ENCODE results near the gene PLCD1. TPM values are rescaled to one million over a fixed set of nuclear protein-coding genes. Genes with fewer than 3 reads are reported as not detected.

PLCD1 gene
- total RNA-seq, 1 donor from 2014 or later: 28.7 TPM

DNA sequence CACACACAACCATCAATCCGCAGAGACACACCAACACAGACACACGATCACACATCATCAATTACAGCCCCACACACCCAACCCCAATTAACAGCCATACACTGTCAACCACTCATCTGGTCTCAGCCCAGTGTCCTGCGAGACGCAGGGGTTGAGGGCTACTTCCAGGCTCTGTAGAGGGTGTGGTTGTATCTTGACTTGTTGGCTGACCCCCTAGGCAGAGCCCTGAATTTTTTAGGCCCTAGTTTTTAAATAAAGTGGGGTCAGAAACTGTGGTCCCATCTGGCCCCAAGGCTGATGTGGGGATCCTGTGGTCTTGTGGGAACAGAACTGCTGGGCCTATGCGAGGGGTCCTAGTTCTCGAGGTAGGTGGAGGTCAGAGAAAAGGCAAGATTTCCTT is 29.6 kb downstream of the PLCD1 start:
- Mint-ChIP-seq H3K9me3 (no peaks in the 10 kb centered on the region), H3K4me3 (peak overlapping the region; percentile 72), H3K36me3 (peaks cover 15% of the 10 kb centered on the region), H3K4me1 (ENCODE audit: unreplicated experiment) (peaks cover 25% of the 10 kb centered on the region), H3K27ac (peak overlapping the region; percentile 12), H3K27me3 (no peaks in the 10 kb centered on the region)
- TF ChIP-seq, protein P1, sequence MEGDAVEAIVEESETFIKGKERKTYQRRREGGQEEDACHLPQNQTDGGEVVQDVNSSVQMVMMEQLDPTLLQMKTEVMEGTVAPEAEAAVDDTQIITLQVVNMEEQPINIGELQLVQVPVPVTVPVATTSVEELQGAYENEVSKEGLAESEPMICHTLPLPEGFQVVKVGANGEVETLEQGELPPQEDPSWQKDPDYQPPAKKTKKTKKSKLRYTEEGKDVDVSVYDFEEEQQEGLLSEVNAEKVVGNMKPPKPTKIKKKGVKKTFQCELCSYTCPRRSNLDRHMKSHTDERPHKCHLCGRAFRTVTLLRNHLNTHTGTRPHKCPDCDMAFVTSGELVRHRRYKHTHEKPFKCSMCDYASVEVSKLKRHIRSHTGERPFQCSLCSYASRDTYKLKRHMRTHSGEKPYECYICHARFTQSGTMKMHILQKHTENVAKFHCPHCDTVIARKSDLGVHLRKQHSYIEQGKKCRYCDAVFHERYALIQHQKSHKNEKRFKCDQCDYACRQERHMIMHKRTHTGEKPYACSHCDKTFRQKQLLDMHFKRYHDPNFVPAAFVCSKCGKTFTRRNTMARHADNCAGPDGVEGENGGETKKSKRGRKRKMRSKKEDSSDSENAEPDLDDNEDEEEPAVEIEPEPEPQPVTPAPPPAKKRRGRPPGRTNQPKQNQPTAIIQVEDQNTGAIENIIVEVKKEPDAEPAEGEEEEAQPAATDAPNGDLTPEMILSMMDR (conservative IDR thresholded peaks at IDR 0.05): no peak
- DNase-seq (ENCODE audit: extremely low spot score, unreplicated experiment): no peak

DNA sequence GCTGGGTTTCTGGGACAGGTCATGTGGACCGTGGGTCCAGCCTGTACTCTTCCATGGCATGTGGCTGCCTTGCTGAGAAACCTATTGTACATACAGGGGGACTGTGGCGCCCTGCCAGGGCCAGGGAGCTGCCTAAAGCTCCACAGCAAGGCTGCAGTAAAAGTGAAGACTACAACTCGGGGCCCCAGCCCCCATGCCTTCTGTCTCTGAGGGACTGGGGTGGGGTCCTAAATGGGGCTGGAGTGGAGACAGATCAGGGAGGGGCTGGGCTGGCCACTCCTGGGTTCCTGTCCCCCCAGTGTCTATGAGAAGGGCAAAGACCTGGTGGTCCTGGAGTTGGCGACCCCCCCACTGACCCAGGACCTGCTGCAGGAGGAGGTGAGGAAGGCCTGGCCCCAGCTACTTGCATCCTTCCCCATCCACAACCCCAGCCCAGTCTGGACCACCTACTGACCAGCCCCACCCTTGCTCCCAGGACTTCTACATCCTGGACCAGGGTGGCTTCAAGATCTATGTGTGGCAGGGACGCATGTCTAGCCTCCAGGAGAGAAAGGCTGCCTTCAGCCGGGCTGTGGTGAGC is 31.6 kb downstream of the PLCD1 start:
- H3K9me3 Mint-ChIP-seq: no peaks in the 10 kb centered on the region
- H3K4me1 Mint-ChIP-seq (ENCODE audit: unreplicated experiment): peaks cover 37% of the 10 kb centered on the region
- TF ChIP-seq, protein P1 (conservative IDR thresholded peaks at IDR 0.05): no peak
- no peak for DNase-seq (ENCODE audit: extremely low spot score, unreplicated experiment)
- H3K4me3 Mint-ChIP-seq: peak overlapping the region; percentile 79
- peak overlapping the region; percentile 73 for H3K27ac Mint-ChIP-seq
- peaks cover 10% of the 10 kb centered on the region for H3K36me3 Mint-ChIP-seq
- H3K27me3 Mint-ChIP-seq: no peaks in the 10 kb centered on the region

DNA sequence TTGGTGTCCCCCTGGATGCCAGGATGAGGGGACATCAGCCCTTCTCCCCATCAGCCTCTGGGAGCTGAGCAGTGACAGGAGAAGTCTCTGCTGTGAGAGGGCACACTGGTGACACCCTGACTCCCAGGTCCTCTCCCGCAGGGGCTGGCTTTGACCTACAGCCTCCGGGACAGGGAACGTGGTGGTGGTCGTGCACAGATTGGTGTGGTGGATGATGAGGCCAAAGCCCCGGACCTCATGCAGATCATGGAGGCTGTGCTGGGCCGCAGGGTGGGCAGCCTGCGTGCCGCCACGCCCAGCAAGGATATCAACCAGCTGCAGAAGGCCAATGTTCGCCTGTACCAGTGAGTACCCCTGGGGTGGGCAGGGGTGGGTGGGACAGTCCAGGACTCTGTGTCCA is 32.1 kb downstream of the PLCD1 start:
- H3K27me3 Mint-ChIP-seq: no peaks in the 10 kb centered on the region
- no peak overlapping the region for H3K27ac Mint-ChIP-seq
- H3K36me3 Mint-ChIP-seq: peaks cover 10% of the 10 kb centered on the region
- H3K4me3 Mint-ChIP-seq: no peak overlapping the region
- H3K4me1 Mint-ChIP-seq (ENCODE audit: unreplicated experiment): peaks cover 42% of the 10 kb centered on the region
- no peak for DNase-seq (ENCODE audit: extremely low spot score, unreplicated experiment)
- TF ChIP-seq, protein P1 (conservative IDR thresholded peaks at IDR 0.05): no peak
- H3K9me3 Mint-ChIP-seq: no peaks in the 10 kb centered on the region

DNA sequence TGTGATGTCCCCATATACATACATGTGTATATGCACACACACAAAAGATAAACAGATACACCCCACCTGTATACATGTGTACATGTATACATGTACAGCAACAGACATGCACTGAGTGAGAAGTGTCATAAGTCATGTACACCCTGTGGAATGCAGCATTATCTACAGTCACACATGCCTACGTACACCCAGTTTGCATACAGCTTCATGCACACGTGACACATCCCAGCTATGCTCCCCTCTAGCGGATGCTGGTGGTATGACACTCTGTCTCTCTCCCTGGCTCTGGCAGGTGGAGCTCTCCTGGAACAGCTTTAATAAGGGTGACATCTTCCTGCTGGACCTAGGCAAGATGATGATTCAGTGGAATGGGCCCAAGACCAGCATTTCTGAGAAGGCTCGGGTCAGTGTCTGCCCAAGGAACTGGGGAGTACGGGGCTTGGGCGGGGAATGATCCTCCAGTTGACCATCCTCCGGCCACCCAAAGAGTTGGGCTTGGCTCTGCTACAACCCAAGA is 32.6 kb downstream of the PLCD1 start:
- H3K4me3 Mint-ChIP-seq: peak overlapping the region; percentile 68
- TF ChIP-seq, protein P1 (conservative IDR thresholded peaks at IDR 0.05): peak; percentile 87
- H3K27ac Mint-ChIP-seq: peak overlapping the region; percentile 89
- no peaks in the 10 kb centered on the region for H3K27me3 Mint-ChIP-seq
- DNase-seq (ENCODE audit: extremely low spot score, unreplicated experiment): no peak
- peaks cover 47% of the 10 kb centered on the region for H3K4me1 Mint-ChIP-seq (ENCODE audit: unreplicated experiment)
- peaks cover 10% of the 10 kb centered on the region for H3K36me3 Mint-ChIP-seq
- H3K9me3 Mint-ChIP-seq: no peaks in the 10 kb centered on the region

DNA sequence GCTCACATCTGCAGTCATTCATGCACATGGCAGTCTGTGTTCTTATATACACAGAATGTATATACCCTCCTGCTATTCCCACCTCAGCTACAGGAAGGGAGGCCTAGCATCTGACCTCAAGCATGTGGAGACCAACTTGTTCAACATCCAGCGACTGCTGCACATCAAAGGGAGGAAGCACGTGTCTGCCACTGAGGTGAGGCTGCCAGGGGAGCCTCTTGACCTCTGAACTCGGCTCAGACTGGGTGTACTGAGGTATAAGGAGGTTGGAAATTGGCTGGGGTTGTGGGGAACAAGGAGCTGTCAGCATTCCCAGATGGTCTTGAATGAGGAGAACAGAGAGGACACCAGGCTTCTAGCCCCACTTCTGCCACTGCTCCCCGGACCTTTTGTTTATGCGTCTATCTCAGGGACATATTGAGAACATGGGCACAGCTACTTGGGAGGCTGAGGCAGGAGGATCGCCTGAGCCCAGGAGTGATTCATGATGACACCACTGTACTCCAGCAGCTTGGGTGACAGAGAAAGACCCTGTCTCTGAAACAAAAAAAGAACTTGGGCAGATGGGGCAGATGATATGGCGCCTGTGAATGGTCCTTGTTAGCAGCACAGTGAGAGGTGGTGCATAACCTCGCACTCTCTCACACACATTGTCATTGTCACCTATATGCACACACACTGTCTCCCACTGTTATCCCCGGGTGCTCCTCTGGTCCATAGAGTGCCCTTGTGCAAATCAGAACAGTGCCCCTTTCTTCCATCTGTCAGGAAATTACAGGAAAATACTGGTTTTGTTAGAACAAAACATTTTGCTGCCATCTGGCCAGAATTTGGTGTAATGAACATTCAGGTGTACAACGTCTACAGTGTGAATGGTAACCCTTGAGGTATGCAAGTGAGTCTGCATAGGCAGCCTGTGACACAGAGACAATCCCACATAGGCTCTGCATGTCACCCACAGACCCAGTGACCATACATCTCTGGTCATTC is 33.5 kb downstream of the PLCD1 start:
- H3K4me1 Mint-ChIP-seq (ENCODE audit: unreplicated experiment): peaks cover 47% of the 10 kb centered on the region
- H3K27ac Mint-ChIP-seq: peak overlapping the region; percentile 89
- H3K27me3 Mint-ChIP-seq: no peaks in the 10 kb centered on the region
- H3K36me3 Mint-ChIP-seq: peaks cover 10% of the 10 kb centered on the region
- H3K4me3 Mint-ChIP-seq: peak overlapping the region; percentile 29
- TF ChIP-seq, protein P1 (conservative IDR thresholded peaks at IDR 0.05): no peak
- H3K9me3 Mint-ChIP-seq: no peaks in the 10 kb centered on the region
- DNase-seq (ENCODE audit: extremely low spot score, unreplicated experiment): no peak

Data from type B pancreatic cell (in vitro differentiated cells).